HepG2 (cell line): ENCODE results near the gene CAPN8. TPM values are rescaled to one million over a fixed set of nuclear protein-coding genes. Genes with fewer than 3 reads are reported as not detected.

ENCODE experiments used
- ATAC-seq: fragments of 200-7000 bp; cut with Tn5 transposase; 3 replicates; pipeline ENCODE4 v1.9.1; 2020; ENCODE audit warnings: mild to moderate bottlenecking, moderate library complexity
- BruUV-seq: library from RNA; stranded (reverse); fragments of 400-500 nt; replicated peaks from 2 replicates; lab custom pipeline; 2021; lab: Mats Ljungman, UMichigan
- CTCF ChIA-PET: fragments of 300-600 bp; formaldehyde crosslinking; extraction: SDS; loops from one replicate; lab custom pipeline; 2021; ENCODE audit warnings: low total read pairs, inconsistent platforms, low intra/inter-chr PET ratio; lab: Yijun Ruan, JAX
- POLR2A ChIA-PET: fragments of 350-600 bp; sonication (Branson Sonifier 250); formaldehyde crosslinking; loops from one replicate; lab custom pipeline; 2020; ENCODE audit warnings: antibody characterized with exemption, inconsistent platforms; lab: Yijun Ruan, JAX
- DNase-seq: peaks from one replicate; pipeline ENCODE4 v3.0.0-alpha.2; 2015; ENCODE audit warnings: low spot score
- FAIRE-seq: peaks from 3 replicates; lab custom pipeline; 2011; peaks lifted over from hg19 to GRCh38; lab: Jason Lieb, UNC
- H2AFZ ChIP-seq: one replicate; pipeline ENCODE4 v1.6.1; 2011; ENCODE audit warnings: low read length, inconsistent platforms
- H3K27ac ChIP-seq: fragments of 300-600 bp; 3 replicates; pipeline ENCODE4 v1.8.0; 2011; ENCODE audit warnings: mixed run types, mild to moderate bottlenecking, mixed read lengths, low read length, inconsistent platforms; ENCODE audit not compliant: insufficient read depth; ENCODE audit errors: extremely low read length
- H3K27me3 ChIP-seq, 2 experiments: fragments of 200-600 bp in 1 of 2; 2 replicates in 1 of 2; 3 replicates in 1 of 2; pipeline versions ENCODE4 v1.6.0 to v1.8.0; 2011; ENCODE audit warnings: low read length in 2 of 2, mild to moderate bottlenecking in 2 of 2, moderate library complexity in 2 of 2, inconsistent platforms in 1 of 2; ENCODE audit not compliant: insufficient read depth in 2 of 2, control insufficient read depth in 1 of 2
- H3K36me3 ChIP-seq, 2 experiments: fragments of 200-600 bp in 1 of 2; replicated peaks in 1 of 2; 2 replicates in 1 of 2; 3 replicates in 1 of 2; pipeline versions ENCODE4 v1.5.1 to v1.8.0; 2011; ENCODE audit warnings: low read length in 2 of 2, inconsistent platforms in 1 of 2; ENCODE audit not compliant: insufficient read depth in 2 of 2, control insufficient read depth in 1 of 2
- H3K4me1 ChIP-seq: 2 replicates; pipeline ENCODE4 v1.5.1; 2012; ENCODE audit warnings: low read length, inconsistent platforms; ENCODE audit not compliant: insufficient read depth
- H3K4me2 ChIP-seq: 2 replicates; pipeline ENCODE4 v1.6.0; 2011; ENCODE audit warnings: low read depth, low read length, inconsistent platforms
- H3K4me3 ChIP-seq, 3 experiments: fragments of 200-600 bp in 1 of 3; sonication (generic), shearing (Covaris generic) in 1 of 3; replicated peaks in 1 of 3; 2 replicates each; pipeline ENCODE4 v1.5.1; 2011 to 2016; ENCODE audit warnings: low read length in 3 of 3, inconsistent platforms in 2 of 3, low read depth in 2 of 3, mild to moderate bottlenecking in 2 of 3, control low read depth in 1 of 3, mixed read lengths in 1 of 3; ENCODE audit not compliant: insufficient read depth in 1 of 3
- H3K79me2 ChIP-seq: one replicate; pipeline ENCODE4 v1.6.1; 2011; ENCODE audit warnings: low read length, inconsistent platforms; ENCODE audit not compliant: insufficient read depth
- H3K9ac ChIP-seq: 2 replicates; pipeline ENCODE4 v1.6.0; 2011; ENCODE audit warnings: mild to moderate bottlenecking, low read depth, low read length, inconsistent platforms; ENCODE audit not compliant: insufficient read depth
- H3K9me3 ChIP-seq: 2 replicates; pipeline ENCODE4 v1.5.1; 2012; ENCODE audit warnings: mild to moderate bottlenecking, low read length
- H4K20me1 ChIP-seq: 2 replicates; pipeline ENCODE4 v1.6.0; 2011; ENCODE audit warnings: inconsistent platforms, mild to moderate bottlenecking, low read length, moderate library complexity; ENCODE audit not compliant: insufficient read depth
- ATF7 ChIP-seq, 2 experiments: fragments of 450-650 bp in 1 of 2; sonication (generic) in 1 of 2; formaldehyde crosslinking in 1 of 2; IDR thresholded peaks; 2 replicates each; pipeline versions ENCODE4 v1.4.0 to v1.6.1; 2016 to 2020; ENCODE audit warnings: antibody characterized with exemption in 1 of 2, mild to moderate bottlenecking in 1 of 2, missing genetic modification reagents in 1 of 2
- MEIS2 ChIP-seq: sonication (generic); formaldehyde crosslinking; IDR thresholded peaks from 2 replicates; pipeline ENCODE4 v1.9.0; 2021; ENCODE audit warnings: mild to moderate bottlenecking, missing genetic modification reagents
- PHF5A ChIP-seq: IDR thresholded peaks from one replicate; pipeline ENCODE4 v1.6.1; 2018; ENCODE audit warnings: low read depth, missing genetic modification reagents; ENCODE audit not compliant: unreplicated experiment
- ZNF790 ChIP-seq: sonication (generic); formaldehyde crosslinking; IDR thresholded peaks from 2 replicates; pipeline ENCODE4 v1.8.0; 2022; ENCODE audit warnings: missing genetic modification reagents, mild to moderate bottlenecking, borderline replicate concordance
- ZSCAN5A ChIP-seq: sonication (generic); formaldehyde crosslinking; IDR thresholded peaks from 2 replicates; pipeline ENCODE4 v1.8.0; 2022; ENCODE audit warnings: mild to moderate bottlenecking, missing genetic modification reagents, borderline replicate concordance
- WGBS: methylation state at CpG from one replicate; pipeline ENCODE4 v1.1.6; 2017; ENCODE audit warnings: low lambda C conversion rate; 5-methylcytosine and 5-hydroxymethylcytosine counted together
- in situ Hi-C: cut with HindIII; loops from 2 replicates; pipeline ENCODE4 v1.10.0; 2017; ENCODE audit warnings: low pct_unique_long_range_greater_than_20kb; ENCODE audit not compliant: extremely low pct_ligation_motif_present
- intact Hi-C: fragments of 100-400 bp; cut with micrococcal nuclease; formaldehyde crosslinking; loops from one replicate; pipeline ENCODE4 v1.10.0; 2022; ENCODE audit not compliant: unreplicated experiment
- polyA plus RNA-seq, 8 experiments: library from polyadenylated mRNA; depleted of rRNA in 3 of 8; stranded (reverse) in 7 of 8; unstranded in 1 of 8; fragments of >200 nt; fragmentation: Illumina TruSeq in 4 of 8; extraction: Trizol in 4 of 8; gene quantifications; 2 replicates each; pipeline versions ENCODE4 v1.2.1 to v1.2.3, GENCODE V29; 2011 to 2016; ENCODE audit warnings: low read depth in 4 of 8, missing spikeins in 1 of 8, mixed read lengths in 1 of 8; ENCODE audit not compliant: insufficient read depth in 1 of 8
- total RNA-seq, 5 experiments: library from RNA; depleted of rRNA; stranded (reverse); fragments of >200 nt; fragmentation: Illumina TruSeq; extraction: Trizol; gene quantifications; 2 replicates each; pipeline ENCODE4 v1.2.3, GENCODE V29; 2016; ENCODE audit warnings: low read depth in 1 of 5
- TF ChIP-seq, protein P1 (sequence below): sonication (generic); formaldehyde crosslinking; IDR thresholded peaks from 2 replicates; pipeline ENCODE4 v1.9.0; 2021; ENCODE audit warnings: missing genetic modification reagents, borderline replicate concordance
- TF ChIP-seq, protein P2 (sequence below): IDR thresholded peaks from 2 replicates; pipeline ENCODE4 v1.6.1; 2018; ENCODE audit warnings: missing genetic modification reagents
- TF ChIP-seq, protein P3 (sequence below): sonication (generic); formaldehyde crosslinking; IDR thresholded peaks from 2 replicates; pipeline ENCODE4 v1.4.0; 2020; ENCODE audit warnings: missing genetic modification reagents

The CAPN8 gene
- total and polyA plus RNA-seq, 2 of the 13 experiments (the other 11 are each of a cell fraction or from before 2014, with no cell fraction given): 0.20 to 0.25 TPM

- H3K4me3 ChIP-seq: no peak overlapping the region
- H3K9me3 ChIP-seq: no peaks in the 10 kb centered on the region
- no peak overlapping the region for H3K9ac ChIP-seq
- FAIRE-seq (no peak), DNase-seq (no peak), ATAC-seq (no peak)
- no peaks in the 10 kb centered on the region for H3K79me2 ChIP-seq
- WGBS: 38% methylated on average over 7 of the region's 7 CpGs
- TF ChIP-seq ATF7 (IDR thresholded peaks at IDR 0.05) (no peak), ATF7 (CRISPR knock-in tag; IDR thresholded peaks at IDR 0.05) (no peak), PHF5A (CRISPR knock-in tag) (no peak), ZNF790 (CRISPR knock-in tag) (no peak)
- CTCF ChIA-PET: no interaction called here
- H3K4me1 ChIP-seq: no peaks in the 10 kb centered on the region
- POLR2A ChIA-PET: no interaction called here
- no peak overlapping the region for H2AFZ ChIP-seq
- no peaks in the 10 kb centered on the region for H3K36me3 ChIP-seq
- H3K27ac ChIP-seq: no peak overlapping the region
- peaks cover 0 to 21% of the 10 kb centered on the region in 2 experiments; a peak in 2 of 5 replicates for H3K27me3 ChIP-seq
- in situ Hi-C loops: no loop called here
- H4K20me1 ChIP-seq: no peaks in the 10 kb centered on the region
- H3K4me2 ChIP-seq: no peak overlapping the region
- intact Hi-C loops: no loop called here
- no TSS peak for BruUV-seq
These were observed 118.0 kb downstream of the CAPN8 start for GRCh38 chr1:223547316-223548114.

- no peak for ATAC-seq
- TF ChIP-seq, protein P1, sequence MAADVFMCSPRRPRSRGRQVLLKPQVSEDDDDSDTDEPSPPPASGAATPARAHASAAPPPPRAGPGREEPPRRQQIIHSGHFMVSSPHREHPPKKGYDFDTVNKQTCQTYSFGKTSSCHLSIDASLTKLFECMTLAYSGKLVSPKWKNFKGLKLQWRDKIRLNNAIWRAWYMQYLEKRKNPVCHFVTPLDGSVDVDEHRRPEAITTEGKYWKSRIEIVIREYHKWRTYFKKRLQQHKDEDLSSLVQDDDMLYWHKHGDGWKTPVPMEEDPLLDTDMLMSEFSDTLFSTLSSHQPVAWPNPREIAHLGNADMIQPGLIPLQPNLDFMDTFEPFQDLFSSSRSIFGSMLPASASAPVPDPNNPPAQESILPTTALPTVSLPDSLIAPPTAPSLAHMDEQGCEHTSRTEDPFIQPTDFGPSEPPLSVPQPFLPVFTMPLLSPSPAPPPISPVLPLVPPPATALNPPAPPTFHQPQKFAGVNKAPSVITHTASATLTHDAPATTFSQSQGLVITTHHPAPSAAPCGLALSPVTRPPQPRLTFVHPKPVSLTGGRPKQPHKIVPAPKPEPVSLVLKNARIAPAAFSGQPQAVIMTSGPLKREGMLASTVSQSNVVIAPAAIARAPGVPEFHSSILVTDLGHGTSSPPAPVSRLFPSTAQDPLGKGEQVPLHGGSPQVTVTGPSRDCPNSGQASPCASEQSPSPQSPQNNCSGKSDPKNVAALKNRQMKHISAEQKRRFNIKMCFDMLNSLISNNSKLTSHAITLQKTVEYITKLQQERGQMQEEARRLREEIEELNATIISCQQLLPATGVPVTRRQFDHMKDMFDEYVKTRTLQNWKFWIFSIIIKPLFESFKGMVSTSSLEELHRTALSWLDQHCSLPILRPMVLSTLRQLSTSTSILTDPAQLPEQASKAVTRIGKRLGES (CRISPR knock-in tag): no peak
- TF ChIP-seq, protein P2, sequence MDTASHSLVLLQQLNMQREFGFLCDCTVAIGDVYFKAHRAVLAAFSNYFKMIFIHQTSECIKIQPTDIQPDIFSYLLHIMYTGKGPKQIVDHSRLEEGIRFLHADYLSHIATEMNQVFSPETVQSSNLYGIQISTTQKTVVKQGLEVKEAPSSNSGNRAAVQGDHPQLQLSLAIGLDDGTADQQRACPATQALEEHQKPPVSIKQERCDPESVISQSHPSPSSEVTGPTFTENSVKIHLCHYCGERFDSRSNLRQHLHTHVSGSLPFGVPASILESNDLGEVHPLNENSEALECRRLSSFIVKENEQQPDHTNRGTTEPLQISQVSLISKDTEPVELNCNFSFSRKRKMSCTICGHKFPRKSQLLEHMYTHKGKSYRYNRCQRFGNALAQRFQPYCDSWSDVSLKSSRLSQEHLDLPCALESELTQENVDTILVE (CRISPR knock-in tag): no peak
- TF ChIP-seq ZSCAN5A (CRISPR knock-in tag): no peak
- no peak for TF ChIP-seq MEIS2 (CRISPR knock-in tag)
- TF ChIP-seq, protein P3, sequence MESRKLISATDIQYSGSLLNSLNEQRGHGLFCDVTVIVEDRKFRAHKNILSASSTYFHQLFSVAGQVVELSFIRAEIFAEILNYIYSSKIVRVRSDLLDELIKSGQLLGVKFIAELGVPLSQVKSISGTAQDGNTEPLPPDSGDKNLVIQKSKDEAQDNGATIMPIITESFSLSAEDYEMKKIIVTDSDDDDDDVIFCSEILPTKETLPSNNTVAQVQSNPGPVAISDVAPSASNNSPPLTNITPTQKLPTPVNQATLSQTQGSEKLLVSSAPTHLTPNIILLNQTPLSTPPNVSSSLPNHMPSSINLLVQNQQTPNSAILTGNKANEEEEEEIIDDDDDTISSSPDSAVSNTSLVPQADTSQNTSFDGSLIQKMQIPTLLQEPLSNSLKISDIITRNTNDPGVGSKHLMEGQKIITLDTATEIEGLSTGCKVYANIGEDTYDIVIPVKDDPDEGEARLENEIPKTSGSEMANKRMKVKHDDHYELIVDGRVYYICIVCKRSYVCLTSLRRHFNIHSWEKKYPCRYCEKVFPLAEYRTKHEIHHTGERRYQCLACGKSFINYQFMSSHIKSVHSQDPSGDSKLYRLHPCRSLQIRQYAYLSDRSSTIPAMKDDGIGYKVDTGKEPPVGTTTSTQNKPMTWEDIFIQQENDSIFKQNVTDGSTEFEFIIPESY (CRISPR knock-in tag): no peak
These were observed 120.2 kb downstream of the CAPN8 start for GRCh38 chr1:223545343-223545742.

More at GRCh38 chr1:223545343-223545742, 120.2 kb downstream of the CAPN8 start:
- H3K79me2 ChIP-seq: no peaks in the 10 kb centered on the region
- no peaks in the 10 kb centered on the region for H3K4me1 ChIP-seq
- intact Hi-C loops (no loop called here), in situ Hi-C loops (no loop called here)
- ChIA-PET POLR2A (no interaction called here), CTCF (no interaction called here)
- no peaks in the 10 kb centered on the region for H4K20me1 ChIP-seq
- BruUV-seq: no TSS peak
- H3K4me2 ChIP-seq: no peak overlapping the region
- H3K27ac ChIP-seq: no peak overlapping the region
- H3K4me3 ChIP-seq: no peak overlapping the region
- FAIRE-seq: no peak
- H2AFZ ChIP-seq: no peak overlapping the region
- H3K9me3 ChIP-seq: no peaks in the 10 kb centered on the region
- peaks cover 2 to 28% of the 10 kb centered on the region in 2 experiments; a peak in 3 of 5 replicates for H3K27me3 ChIP-seq
- 2% methylated on average over 4 of the region's 4 CpGs for WGBS
- H3K36me3 ChIP-seq: no peaks in the 10 kb centered on the region
- DNase-seq: no peak
- no peak overlapping the region for H3K9ac ChIP-seq
